GM12878 (cell line): ENCODE results near the gene PLS1. TPM values are rescaled to one million over a fixed set of nuclear protein-coding genes. Genes with fewer than 3 reads are reported as not detected.

Experiments
- ATAC-seq: fragments of 200-7000 bp; cut with Tn5 transposase; 3 replicates; pipeline ENCODE4 v1.9.1; 2020; ENCODE audit warnings: mild to moderate bottlenecking, moderate library complexity
- BruUV-seq: library from RNA; stranded (reverse); fragments of 400-500 nt; replicated peaks from 2 replicates; lab custom pipeline; 2021; lab: Mats Ljungman, UMichigan
- CTCF ChIA-PET: fragments of 300-600 bp; sonication (Branson Sonifier 250); formaldehyde crosslinking; extraction: SDS; loops from one replicate; lab custom pipeline; 2021; ENCODE audit warnings: inconsistent platforms; lab: Yijun Ruan, JAX
- POLR2A ChIA-PET: fragments of 350-600 bp; formaldehyde crosslinking; extraction: SDS; loops from one replicate; lab custom pipeline; 2021; ENCODE audit warnings: inconsistent platforms; lab: Charles Lee
- RAD21 ChIA-PET: fragments of 300-600 bp; sonication (Branson Sonifier 250); formaldehyde crosslinking; loops from one replicate; lab custom pipeline; 2023; ENCODE audit warnings: antibody characterized with exemption; ENCODE audit not compliant: unreplicated experiment; lab: Charles Lee
- SMC1A ChIA-PET: fragments of 300-600 bp; sonication (Branson Sonifier 250); formaldehyde crosslinking; loops from one replicate; lab custom pipeline; 2023; ENCODE audit not compliant: unreplicated experiment, uncharacterized antibody; lab: Charles Lee
- DNase-seq: peaks from one replicate; pipeline ENCODE4 v3.0.0-alpha.2; 2011; ENCODE audit warnings: low read depth, low spot score
- FAIRE-seq: peaks from 3 replicates; lab custom pipeline; 2011; peaks lifted over from hg19 to GRCh38; lab: Jason Lieb, UNC
- H2AFZ ChIP-seq: 2 replicates; pipeline ENCODE4 v1.6.0; 2011; ENCODE audit warnings: low read depth, low read length, control low read depth; ENCODE audit not compliant: control insufficient read depth
- H3K27ac ChIP-seq: 2 replicates; pipeline ENCODE4 v1.5.1; 2011; ENCODE audit warnings: control low read depth; ENCODE audit not compliant: control insufficient read depth, insufficient read depth
- H3K27me3 ChIP-seq, 2 experiments: replicated peaks in 1 of 2; 2 replicates each; pipeline versions ENCODE4 v1.6.0 to v1.6.1; 2011; ENCODE audit warnings: low read length in 1 of 2; ENCODE audit not compliant: control insufficient read depth in 2 of 2, insufficient read depth in 2 of 2
- H3K36me3 ChIP-seq, 2 experiments: 2 replicates each; pipeline ENCODE4 v1.5.1; 2011; ENCODE audit warnings: low read length in 1 of 2; ENCODE audit not compliant: control insufficient read depth in 2 of 2, insufficient read depth in 2 of 2
- H3K4me1 ChIP-seq: 2 replicates; pipeline ENCODE4 v1.6.1; 2011; ENCODE audit warnings: mild to moderate bottlenecking, low read length, moderate library complexity, mixed read lengths; ENCODE audit not compliant: control insufficient read depth, insufficient read depth
- H3K4me2 ChIP-seq: 2 replicates; pipeline ENCODE4 v1.6.0; 2011; ENCODE audit warnings: control low read depth; ENCODE audit not compliant: control insufficient read depth, insufficient read depth
- H3K4me3 ChIP-seq: fragments of 200-600 bp; sonication (generic); 2 replicates; pipeline ENCODE4 v1.5.1; 2016
- H3K79me2 ChIP-seq: 2 replicates; pipeline ENCODE4 v1.6.0; 2011; ENCODE audit warnings: low read length; ENCODE audit not compliant: control insufficient read depth, insufficient read depth
- H3K9ac ChIP-seq: 2 replicates; pipeline ENCODE4 v1.8.0; 2011; ENCODE audit warnings: low read length, control low read depth, mixed read lengths; ENCODE audit not compliant: control insufficient read depth, insufficient read depth
- H3K9me3 ChIP-seq: replicated peaks from 3 replicates; pipeline ENCODE4 v1.5.1; 2011; ENCODE audit warnings: mild to moderate bottlenecking, low read length; ENCODE audit not compliant: control insufficient read depth, insufficient read depth
- H4K20me1 ChIP-seq: 2 replicates; pipeline ENCODE4 v1.6.0; 2011; ENCODE audit not compliant: control insufficient read depth, insufficient read depth
- ATF2 ChIP-seq: IDR thresholded peaks from 2 replicates; pipeline ENCODE4 v1.6.1; 2012; ENCODE audit warnings: low read length, inconsistent platforms
- BACH1 ChIP-seq: fragments of 450-650 bp; IDR thresholded peaks from 2 replicates; pipeline ENCODE4 v1.6.1; 2017; ENCODE audit warnings: mild to moderate bottlenecking, borderline replicate concordance
- CHD2 ChIP-seq: IDR thresholded peaks from 2 replicates; pipeline ENCODE4 v1.6.1; 2011; ENCODE audit warnings: low read depth, low read length, improper control_type of control experiment, borderline replicate concordance
- E2F8 ChIP-seq: fragments of 450-650 bp; IDR thresholded peaks from 2 replicates; pipeline ENCODE4 v1.6.1; 2018; ENCODE audit warnings: mild to moderate bottlenecking, low read depth, moderate library complexity; ENCODE audit not compliant: partially characterized antibody
- EED ChIP-seq: sonication (generic); IDR thresholded peaks from 2 replicates; pipeline ENCODE4 v1.6.1; 2016; ENCODE audit warnings: antibody characterized with exemption, low read depth
- FOXM1 ChIP-seq: IDR thresholded peaks from 2 replicates; pipeline ENCODE4 v1.6.1; 2012; ENCODE audit warnings: low read depth, mild to moderate bottlenecking, inconsistent platforms, low read length, moderate library complexity
- HCFC1 ChIP-seq: fragments of 150-350 bp; IDR thresholded peaks from 2 replicates; pipeline ENCODE4 v1.6.1; 2014; ENCODE audit warnings: low read length
- MEF2A ChIP-seq: IDR thresholded peaks from 2 replicates; pipeline ENCODE4 v1.6.1; 2011; ENCODE audit warnings: low read depth, mild to moderate bottlenecking, low read length, moderate library complexity; ENCODE audit not compliant: insufficient read depth
- MXI1 ChIP-seq: fragments of 150-350 bp; IDR thresholded peaks from 2 replicates; pipeline ENCODE4 v1.6.1; 2011; ENCODE audit warnings: low read depth, mild to moderate bottlenecking, inconsistent platforms, low read length, improper control_type of control experiment
- NBN ChIP-seq: fragments of 450-650 bp; IDR thresholded peaks from 2 replicates; pipeline ENCODE4 v1.6.1; 2016
- NR2C1 ChIP-seq: fragments of 450-650 bp; IDR thresholded peaks from 2 replicates; pipeline ENCODE4 v1.6.1; 2017; ENCODE audit warnings: antibody characterized with exemption, mild to moderate bottlenecking, moderate library complexity
- POLR2AphosphoS2 ChIP-seq: IDR thresholded peaks from 2 replicates; pipeline ENCODE4 v1.6.1; 2011; ENCODE audit warnings: low read depth, mild to moderate bottlenecking, low read length, improper control_type of control experiment, moderate library complexity
- ZBED1 ChIP-seq: IDR thresholded peaks from 2 replicates; pipeline ENCODE4 v1.6.1; 2016; ENCODE audit warnings: borderline replicate concordance
- ZNF207 ChIP-seq: fragments of 450-650 bp; IDR thresholded peaks from 2 replicates; pipeline ENCODE4 v1.6.1; 2014; ENCODE audit warnings: antibody characterized with exemption, mild to moderate bottlenecking, borderline replicate concordance
- ZNF622 ChIP-seq: fragments of 450-650 bp; IDR thresholded peaks from 2 replicates; pipeline ENCODE4 v1.6.1; 2017; ENCODE audit warnings: mild to moderate bottlenecking, inconsistent platforms
- in situ Hi-C: fragments of 300-500 bp; cut with MboI; formaldehyde crosslinking; loops from 9 replicates; pipeline ENCODE4 v1.14.3; 2018; ENCODE audit warnings: mixed read lengths
- intact Hi-C: fragments of 100-400 bp; cut with micrococcal nuclease; formaldehyde crosslinking; loops from one replicate; pipeline ENCODE4 v1.14.2; 2022; ENCODE audit not compliant: unreplicated experiment
- polyA plus RNA-seq, 11 experiments: library from polyadenylated mRNA; depleted of rRNA in 4 of 11; unstranded in 6 of 11; stranded (reverse) in 5 of 11; fragments of >200 nt; fragmentation: Nextera tagmentation in 4 of 11; fragmentation: Illumina TruSeq in 1 of 11; extraction: Ambion mirVana in 4 of 11; extraction: Trizol in 1 of 11; gene quantifications; 1 replicate in 1 of 11; 2 replicates in 10 of 11; pipeline versions ENCODE4 v1.2.1 to v1.2.3, GENCODE V29; 2011 to 2016; ENCODE audit warnings: inconsistent platforms in 2 of 11, missing spikeins in 2 of 11, low read depth in 1 of 11
- total RNA-seq, 4 experiments: library from RNA; depleted of rRNA in 3 of 4; stranded (reverse); fragments of >200 nt in 3 of 4; fragmentation: Illumina TruSeq in 1 of 4; extraction: Trizol in 1 of 4; gene quantifications; 2 replicates each; pipeline versions ENCODE4 v1.2.1 to v1.2.3, GENCODE V29; 2013 to 2021
- TF ChIP-seq, protein P1 (sequence below): fragments of 450-650 bp; IDR thresholded peaks from 2 replicates; pipeline ENCODE4 v1.6.1; 2014; ENCODE audit warnings: mild to moderate bottlenecking

The PLS1 gene
- total and polyA plus RNA-seq, 10 of the 15 experiments (the other 5 are each of a cell fraction or from before 2014, with no cell fraction given), result 0.59 to 11.7 (median 1.7) TPM

DNA sequence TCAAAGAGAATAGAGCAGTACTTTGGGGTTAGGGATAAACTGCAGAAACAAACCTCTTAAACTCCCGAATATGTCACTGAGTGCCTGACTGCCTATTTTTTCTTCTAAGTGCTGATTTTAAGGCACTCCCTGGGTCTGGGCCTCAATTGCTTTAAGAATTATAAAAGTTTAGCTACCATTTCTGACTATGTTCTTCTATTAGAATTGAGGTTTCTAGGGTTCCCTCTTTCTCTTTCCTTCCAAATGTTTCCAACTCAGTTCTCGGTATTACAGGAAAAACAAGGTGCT, 28.9 kb downstream of the PLS1 start (continued):
- no peak for TF ChIP-seq E2F8
- no peak for TF ChIP-seq NBN
- no peak for TF ChIP-seq FOXM1
- TF ChIP-seq MXI1, result no peak
- TF ChIP-seq ZBED1, result no peak
- TF ChIP-seq, protein P1, sequence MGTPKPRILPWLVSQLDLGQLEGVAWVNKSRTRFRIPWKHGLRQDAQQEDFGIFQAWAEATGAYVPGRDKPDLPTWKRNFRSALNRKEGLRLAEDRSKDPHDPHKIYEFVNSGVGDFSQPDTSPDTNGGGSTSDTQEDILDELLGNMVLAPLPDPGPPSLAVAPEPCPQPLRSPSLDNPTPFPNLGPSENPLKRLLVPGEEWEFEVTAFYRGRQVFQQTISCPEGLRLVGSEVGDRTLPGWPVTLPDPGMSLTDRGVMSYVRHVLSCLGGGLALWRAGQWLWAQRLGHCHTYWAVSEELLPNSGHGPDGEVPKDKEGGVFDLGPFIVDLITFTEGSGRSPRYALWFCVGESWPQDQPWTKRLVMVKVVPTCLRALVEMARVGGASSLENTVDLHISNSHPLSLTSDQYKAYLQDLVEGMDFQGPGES, result no peak

GRCh38 chr3:142626971-142627370, 30.8 kb downstream of the PLS1 start:
- Histone ChIP-seq H3K9ac (no peak overlapping the region), H3K27ac (no peak overlapping the region), H3K4me1 (no peaks in the 10 kb centered on the region), H4K20me1 (no peaks in the 10 kb centered on the region), H3K27me3 (no peaks in the 10 kb centered on the region), H3K4me2 (no peak overlapping the region), H3K4me3 (no peak overlapping the region), H2AFZ (no peak overlapping the region), H3K9me3 (no peaks in the 10 kb centered on the region), H3K36me3 (no peaks in the 10 kb centered on the region), H3K79me2 (no peaks in the 10 kb centered on the region)
- SMC1A ChIA-PET, result no interaction called here
- CTCF ChIA-PET, result interaction anchor here (0.6 to 1.6 kb wide), 3 partner anchors 10 to 35 kb away, joined by 3 read pairs; no protein-coding TSS in a partner anchor
- ATAC-seq, result no peak; the same call in 2 of the 3 replicates
- no peak for DNase-seq
- intact Hi-C loops, result no loop called here
- peak; percentile 41 for FAIRE-seq
- in situ Hi-C loops, result no loop called here
- RAD21 ChIA-PET, result interaction anchor here (0.9 kb wide), 1 partner anchor 9 kb away, joined by 3 read pairs; no protein-coding TSS in a partner anchor
- POLR2A ChIA-PET, result no interaction called here
- BruUV-seq, result no TSS peak
- TF ChIP-seq NR2C1, result no peak
- no peak for TF ChIP-seq CHD2
- no peak for TF ChIP-seq ZNF207
- no peak for TF ChIP-seq EED
- TF ChIP-seq MEF2A, result no peak
- no peak for TF ChIP-seq HCFC1
- TF ChIP-seq, protein P1, result no peak
- no peak for TF ChIP-seq BACH1
- TF ChIP-seq ZNF622, result no peak
- TF ChIP-seq ATF2, result no peak
- TF ChIP-seq POLR2AphosphoS2, result no peak
